DMS53 (cell line): ENCODE data around the gene NEUROD1.

ENCODE experiments used
- DNase-seq: peaks from one replicate; lab custom pipeline; 2025; lab: John Stamatoyannopoulos, UW

Gene NEUROD1

DNA sequence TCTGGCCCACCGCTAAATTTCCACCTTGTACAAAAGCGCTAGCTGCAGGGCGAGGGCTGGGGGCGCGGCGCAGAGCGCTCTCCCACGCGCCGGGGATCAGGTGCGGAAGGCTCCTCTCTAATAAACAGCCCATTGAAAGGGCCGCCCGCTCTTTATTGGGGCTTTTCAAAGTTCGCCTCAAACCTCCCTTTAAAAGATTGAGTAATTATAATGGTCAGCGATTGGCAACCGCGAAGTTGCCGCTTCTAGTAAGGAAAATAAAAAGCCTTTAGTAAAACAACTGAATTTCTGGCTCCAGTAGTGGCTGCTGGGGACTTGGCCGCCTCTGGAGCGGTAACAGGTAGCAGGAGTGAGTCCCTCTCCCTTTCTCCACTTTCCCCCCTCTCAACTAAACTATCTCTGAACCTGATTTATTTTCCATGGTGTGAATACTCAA, 755 bp downstream of the NEUROD1 start:
- DNase-seq, result peak; percentile 82

DNA sequence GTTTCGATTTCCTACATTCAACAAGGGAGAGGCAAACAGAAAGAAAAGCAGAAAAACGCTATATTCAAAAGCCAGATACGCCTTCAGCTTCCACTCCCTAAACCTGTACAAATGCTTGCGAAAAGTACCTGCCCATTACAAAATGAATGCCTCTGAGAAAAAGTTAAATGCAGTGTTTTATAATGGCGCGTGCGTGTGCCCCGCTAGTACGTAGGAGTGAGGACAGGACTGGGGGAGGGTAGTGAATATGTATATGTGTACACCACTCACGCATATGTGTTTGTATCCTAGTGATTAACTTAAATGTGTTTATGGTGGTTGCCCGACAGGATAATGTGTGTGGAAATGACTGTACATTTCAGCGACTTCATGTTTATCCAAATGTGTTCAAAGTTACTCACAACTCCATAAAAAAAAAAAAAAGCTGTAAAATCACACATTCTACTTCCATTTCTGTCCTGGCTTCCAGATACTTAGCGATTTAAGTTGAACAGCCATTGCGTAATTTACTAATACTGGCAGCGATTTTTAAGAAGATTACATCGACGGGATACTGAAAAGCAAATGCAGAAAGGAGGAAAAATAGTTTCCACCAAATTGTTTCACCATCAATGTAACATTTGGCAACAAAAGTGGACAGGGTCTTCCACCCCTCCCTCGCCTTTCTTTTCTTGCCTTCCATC, 1.3 kb downstream of the NEUROD1 start:
- DNase-seq, result peak; percentile 83

DNA sequence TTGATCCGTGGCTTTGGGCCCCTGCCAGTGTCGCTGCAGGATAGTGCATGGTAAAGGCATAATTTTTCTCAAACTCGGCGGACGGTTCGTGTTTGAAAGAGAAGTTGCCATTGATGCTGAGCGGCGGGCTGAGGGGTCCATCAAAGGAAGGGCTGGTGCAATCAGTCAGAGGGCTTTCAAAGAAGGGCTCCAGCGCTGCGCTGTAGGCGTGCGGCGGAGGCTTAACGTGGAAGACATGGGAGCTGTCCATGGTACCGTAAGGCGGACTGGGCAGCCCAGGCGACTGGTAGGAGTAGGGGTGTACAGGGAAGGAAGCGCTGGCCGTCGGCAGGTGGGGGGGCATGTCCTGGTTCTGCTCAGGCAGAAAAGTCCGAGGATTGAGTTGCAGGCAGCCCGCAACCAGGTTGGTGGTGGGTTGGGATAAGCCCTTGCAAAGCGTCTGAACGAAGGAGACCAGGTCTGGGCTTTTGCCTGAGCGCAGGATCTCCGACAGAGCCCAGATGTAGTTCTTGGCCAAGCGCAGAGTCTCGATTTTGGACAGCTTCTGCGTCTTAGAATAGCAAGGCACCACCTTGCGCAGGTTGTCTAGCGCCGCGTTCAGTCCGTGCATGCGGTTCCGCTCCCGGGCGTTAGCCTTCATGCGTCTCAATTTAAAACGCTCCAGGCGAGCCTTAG, 2.3 kb downstream of the NEUROD1 start:
- DNase-seq, result peak; percentile 95

DNA sequence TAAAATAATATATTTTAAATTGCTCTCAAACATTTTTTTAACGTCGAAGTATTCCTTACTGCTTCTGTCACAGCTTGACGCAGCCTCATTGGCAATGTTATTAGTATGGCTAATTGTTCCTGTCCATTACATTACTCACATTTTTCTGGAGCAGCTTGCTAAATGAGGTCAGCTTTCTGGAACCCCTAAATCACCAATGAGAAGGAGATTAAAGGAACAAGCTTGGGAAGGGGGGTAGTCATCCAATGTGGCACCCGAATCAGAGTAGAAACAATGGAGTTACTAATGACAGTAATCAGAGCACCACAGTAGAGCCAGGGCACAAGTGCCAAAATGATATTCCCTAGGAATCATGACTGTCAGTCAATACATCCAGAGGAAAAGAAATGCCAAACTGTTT, 5.1 kb downstream of the NEUROD1 start:
- DNase-seq, result peak; percentile 38

DNA sequence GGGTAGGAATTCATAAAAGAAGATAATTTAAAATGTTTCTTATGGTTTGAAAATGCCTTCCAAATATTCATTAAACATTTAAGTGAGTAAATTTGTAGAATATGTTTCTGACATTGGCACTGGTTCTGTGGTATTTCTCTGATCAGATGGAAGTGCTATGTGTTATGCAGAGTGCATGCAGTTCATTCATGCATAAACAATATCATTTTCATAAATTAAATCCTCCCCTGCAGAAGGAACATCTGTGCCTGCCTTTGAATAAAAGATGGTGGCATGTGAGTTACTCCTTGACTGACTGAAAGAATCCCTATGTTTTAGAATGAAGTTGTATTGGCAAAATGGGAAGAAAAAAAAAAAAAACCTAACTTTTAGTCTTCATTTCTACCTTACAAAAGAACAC, 5.9 kb downstream of the NEUROD1 start:
- DNase-seq, result peak; percentile 34

DNA sequence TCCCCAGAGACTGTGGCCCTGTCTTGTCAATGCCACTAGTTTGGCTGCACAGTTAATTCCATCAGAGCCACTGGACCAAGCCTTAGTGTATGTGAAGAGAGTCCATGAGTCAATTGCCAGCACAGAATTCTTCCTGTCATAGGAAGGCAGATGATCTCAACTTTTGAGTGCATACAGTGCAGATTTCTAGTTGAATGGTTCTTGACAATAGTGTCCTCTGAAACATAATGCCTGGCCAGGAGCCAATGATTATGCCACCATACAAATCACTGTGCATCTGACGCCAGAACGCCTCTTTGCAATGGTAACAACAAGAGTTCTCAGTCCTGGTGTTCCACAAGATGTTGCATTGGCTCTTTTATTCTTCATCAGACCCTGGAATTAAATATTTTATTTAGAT, 7.1 kb downstream of the NEUROD1 start:
- DNase-seq, result peak; percentile 99

DNA sequence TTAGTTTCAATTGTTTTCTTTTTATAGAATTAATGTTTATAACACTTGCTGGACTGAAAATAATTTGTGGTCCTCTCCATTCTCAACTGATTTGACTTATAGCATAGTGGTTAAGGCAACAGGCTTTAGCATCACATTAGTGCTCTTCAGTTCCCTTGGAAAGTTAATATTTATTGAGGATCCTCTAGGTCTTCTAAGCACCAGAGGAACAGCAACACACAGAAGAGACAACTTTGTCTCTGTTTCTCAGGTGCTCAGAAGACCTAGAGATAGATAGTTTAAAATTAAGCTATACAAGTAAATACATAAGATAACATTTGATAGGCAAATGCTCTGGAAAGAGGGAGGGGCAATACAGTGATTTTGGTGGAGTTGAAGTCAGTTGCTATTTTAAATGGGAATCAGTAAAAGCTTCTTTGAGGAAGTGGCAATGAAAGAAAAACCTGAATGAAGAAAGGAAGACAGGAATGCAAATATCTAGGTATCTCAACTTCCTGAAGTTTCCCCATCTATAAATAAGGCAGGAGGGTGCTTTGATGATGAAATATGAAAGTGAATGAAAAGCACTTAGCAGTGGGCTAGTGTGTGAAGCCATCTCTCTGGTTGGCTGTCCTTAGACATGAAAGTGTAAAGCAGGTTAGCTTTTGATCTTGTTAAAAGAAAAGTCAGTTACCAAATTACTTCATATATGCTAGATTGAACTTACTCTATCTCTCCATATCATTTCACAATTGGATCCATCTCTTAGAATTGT, 7.9 kb downstream of the NEUROD1 start:
- DNase-seq, result peak; percentile 55

DNA sequence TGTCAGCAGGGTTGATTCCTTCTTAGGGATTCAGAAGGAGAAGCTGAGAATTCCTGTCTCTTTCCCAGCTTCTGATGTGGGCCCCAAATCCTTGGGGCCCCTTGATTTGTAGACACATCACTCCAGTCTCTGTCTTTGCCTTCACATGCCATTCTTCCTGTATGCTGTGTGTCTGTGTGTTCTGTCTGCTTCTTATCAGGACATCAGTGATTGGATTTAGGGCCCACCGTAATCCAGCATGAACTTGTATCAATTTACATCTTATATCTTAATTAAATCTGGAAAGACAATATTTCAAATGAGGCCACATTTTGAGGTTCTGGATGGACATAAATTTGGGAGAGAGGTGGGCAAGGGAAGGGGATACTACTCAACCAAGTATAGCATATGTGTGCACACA, 9.7 kb downstream of the NEUROD1 start:
- DNase-seq, result peak; percentile 23

DNA sequence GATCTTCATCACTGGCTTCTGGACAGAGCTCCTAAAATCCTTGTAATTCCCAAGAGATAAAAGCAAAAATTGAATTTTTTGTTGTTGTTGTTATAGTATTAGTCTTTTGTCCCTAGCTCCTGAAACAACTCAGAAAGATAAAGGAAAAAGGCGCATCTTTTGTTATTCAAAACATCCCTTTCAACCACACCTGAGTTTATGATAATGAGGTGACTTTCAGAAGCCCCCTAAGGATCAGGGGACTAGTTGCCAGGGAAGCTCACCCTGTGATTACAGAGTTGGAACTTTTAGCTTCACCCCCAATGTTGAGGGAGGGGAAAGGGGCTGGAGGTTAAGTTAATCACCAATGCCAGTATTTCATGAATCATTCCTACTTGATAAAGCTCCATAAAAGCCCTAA, 13.1 kb downstream of the NEUROD1 start:
- DNase-seq, result no peak

DNA sequence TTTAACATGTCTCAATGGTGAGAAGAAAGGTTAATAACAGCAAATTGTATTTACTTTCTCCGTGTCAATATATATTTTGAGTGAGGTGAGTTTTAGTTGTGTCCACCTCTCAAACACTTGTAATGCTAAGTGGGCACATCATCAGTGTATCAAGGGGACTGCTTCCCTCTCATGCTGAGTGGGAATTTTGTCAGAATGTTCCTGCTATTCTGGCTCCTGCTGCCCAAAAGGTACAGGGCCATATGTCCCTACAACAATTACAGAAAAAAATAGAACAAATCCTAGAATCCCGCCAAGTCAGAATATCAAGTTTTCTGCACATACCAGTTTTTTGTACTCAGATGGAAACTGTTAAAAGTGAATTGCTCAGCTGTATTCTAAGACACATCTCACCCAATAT, 18.0 kb downstream of the NEUROD1 start:
- peak; percentile 91 for DNase-seq

DNA sequence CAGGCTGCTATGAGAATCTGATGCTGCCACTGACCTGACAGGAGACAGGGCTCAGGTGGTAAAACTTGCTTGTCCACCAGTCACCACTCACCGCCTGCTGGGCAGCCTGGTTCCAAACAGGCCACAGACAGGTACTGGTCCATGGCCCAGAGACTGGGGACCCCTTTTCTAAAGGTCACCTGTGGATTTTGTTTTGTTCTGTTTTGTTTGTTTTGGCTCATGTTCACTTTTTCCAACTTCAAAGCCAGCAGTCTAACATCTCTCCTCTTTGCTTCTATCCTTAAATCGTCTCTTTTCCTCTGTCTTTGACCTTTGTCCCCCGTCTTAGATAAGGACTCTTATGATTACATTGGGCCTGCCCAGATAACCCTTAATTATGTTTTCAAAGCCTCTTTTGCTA, 20.1 kb downstream of the NEUROD1 start:
- peak; percentile 87 for DNase-seq

DNA sequence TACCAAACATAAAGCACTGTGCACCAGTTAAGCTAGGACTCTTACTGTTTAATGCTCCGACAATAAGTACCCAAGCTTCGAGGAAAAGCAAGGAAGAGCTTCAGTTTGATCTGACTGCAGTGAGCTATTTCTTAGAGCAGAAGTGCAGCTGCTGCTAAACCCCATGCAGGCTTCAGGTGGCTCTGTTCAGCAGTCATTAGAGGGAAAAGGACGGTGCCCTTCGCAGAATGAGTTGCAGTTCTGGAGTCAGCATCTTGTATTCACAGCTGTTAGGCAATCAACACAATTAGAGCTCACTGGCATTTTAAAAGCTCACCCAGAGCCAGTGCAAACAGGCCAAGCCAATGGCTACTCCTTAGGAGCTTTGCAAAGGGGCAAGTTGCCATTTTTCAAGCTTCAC, 21.9 kb downstream of the NEUROD1 start:
- DNase-seq, result peak; percentile 45

DNA sequence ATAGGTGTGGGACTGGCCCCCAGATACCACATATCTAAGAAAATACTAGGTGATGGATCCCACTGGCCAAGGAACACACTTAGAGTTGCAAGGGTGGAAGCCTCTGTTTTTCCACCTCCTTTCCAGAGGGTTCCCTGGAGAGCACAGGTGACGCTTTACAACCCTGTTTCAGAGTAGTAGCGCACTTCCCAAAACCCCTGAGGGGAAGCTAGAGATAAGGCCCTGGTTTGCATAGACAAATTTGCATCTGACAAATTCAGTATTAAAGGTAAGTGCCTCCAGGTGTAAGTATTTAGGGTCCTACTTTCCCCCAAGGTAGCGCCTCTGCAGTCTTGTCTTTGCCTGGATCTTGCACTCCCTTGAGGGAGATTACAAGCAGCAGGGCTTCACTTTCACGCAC, 22.9 kb downstream of the NEUROD1 start:
- DNase-seq, result peak; percentile 53

DNA sequence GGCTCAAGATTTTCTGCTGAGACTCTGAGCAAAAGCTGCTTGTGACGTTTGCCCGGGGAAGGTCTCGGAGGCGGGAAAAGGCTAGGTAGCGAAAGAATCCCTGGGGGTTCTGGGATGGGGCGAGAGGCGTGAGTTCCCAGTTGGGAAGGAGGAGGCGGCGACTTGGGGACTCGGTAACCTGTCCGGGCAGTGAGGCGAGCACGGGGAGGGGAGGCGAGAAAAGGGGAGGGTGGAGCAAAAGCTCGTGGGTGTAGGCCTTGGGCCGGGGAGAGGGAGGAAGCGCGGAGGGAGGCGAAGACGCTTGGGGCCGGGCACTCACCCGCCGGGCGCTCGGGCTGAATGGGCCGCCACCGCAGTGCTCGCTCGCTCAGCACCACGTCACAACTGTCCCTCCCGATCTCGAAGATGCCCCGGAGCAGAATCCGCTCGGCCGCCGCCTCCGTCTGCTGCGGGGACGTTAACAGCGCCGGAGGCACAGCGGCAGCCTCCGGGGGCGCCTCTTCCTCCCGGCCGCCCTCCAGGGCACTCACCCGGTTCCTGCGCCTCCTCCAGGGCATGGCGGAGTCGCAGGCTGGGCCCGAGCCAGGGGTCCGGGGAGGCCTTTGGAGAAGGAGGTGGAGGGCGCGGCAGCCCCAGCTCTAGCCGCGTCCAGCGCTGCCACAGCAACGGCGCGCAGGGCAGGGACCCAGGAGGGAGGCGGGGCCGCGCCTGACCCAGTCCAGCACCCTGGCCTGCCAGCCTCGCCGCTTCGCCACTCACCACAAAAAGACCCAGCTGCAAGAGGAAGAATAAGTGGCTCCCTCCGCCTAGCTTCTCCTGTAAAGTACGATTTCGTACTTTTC, 23.6 kb downstream of the NEUROD1 start, which contains the start of gene CERKL:
CERKL (minus strand) TSS at position 656 of the 842 bp plus-strand sequence; CDS start at position 557, 99 bp downstream.
- peak; percentile 95 for DNase-seq

DNA sequence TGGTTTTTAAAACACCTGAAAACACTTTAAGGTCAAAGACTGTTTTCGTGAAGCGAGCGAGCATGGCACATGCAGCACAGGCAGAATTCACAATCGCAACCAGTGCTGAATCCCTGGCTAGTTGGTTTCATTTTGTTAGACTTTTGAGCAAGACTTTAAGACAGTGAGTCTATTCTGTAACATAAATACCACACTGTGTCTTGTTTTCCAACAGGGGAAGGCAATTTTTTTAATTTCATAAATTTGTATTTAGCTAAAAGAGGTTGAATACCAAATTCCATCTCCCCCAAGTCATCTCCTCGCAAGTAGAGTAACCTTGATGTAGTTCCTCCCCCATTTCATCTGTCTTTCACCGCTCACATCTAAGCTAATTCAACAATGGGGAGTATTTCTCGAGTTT, 24.8 kb downstream of the NEUROD1 start:
- DNase-seq, result peak; percentile 36

DNA sequence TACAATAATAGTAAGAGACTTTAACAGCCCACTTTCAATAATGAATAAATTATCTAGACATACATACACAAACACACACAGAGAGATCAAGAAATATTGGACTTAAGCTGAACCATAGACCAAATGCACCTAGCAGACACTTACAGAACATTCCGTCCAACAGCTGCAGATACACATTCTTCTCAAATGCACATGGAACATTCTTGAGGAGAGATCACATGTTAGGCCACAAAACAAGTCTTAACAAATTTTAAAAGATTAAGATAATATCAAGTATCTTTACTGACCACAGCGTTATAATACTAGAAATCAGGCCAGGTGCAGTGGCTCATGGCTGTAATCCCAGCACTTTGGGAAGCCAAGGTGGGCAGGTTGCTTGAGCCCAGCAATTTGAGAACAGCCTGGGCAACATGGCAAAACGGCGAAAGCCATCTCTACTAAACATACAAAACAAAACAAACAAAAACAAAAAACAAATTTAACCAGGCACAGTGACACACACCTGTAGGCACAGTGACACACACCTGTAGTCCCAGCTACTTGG, 30.8 kb downstream of the NEUROD1 start:
- no peak for DNase-seq

DNA sequence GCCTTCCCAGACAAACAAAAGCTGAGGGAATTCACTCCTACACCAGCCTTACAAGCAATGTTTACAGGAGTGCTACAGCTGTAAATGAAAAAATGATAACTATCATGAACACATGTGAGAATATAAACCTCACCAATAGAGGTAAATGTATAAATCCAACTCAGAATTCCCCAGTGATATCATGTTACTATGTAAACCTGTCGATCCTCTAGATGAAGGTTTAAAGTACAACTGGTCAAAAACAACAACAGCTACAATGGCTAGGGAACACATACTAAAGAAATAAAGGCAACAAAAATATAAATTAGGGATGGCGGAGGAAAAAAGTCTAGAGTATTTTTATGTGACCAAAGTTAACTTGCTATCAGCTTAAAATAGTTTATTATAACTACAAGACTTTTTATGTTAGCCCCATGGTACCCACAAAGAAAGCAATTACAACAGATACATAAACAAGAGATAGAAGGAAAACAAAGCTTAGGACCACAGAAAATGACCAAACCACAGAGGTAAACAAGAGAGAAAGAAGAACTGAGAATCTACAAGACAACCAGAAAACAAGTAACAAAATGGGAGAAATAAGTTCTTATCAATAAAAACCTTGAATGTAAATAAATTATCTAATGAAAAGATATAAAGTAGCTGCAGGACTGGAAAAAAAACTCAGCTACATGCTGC, 31.7 kb downstream of the NEUROD1 start:
- peak; percentile 83 for DNase-seq

DNA sequence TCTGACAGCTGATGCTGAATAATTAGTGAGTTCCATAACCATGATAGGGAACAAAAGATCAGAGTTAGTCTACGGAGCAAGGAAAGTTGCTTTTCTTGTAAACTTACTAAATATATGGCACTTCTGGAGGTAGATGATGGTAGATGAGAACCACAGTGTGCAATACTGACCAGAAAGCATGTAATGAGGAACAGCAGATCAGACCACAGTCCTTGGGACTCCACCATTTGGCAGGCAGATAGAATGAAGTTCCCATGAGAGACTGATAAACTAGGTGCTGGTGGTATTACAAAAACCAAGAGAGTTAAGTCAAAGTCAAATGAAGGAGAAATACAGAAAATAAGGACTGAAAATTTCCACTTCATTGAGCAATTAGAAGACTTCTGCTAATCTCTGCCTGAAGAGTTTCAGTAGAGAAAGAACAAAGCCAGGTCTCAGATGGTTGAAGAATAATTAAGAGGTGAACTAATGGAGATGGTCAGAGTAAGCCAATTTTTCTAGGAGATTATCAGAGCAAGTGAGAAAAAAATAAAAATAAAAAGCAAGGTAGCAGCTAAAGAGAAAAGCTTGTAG, 33.8 kb downstream of the NEUROD1 start:
- DNase-seq, result no peak

DNA sequence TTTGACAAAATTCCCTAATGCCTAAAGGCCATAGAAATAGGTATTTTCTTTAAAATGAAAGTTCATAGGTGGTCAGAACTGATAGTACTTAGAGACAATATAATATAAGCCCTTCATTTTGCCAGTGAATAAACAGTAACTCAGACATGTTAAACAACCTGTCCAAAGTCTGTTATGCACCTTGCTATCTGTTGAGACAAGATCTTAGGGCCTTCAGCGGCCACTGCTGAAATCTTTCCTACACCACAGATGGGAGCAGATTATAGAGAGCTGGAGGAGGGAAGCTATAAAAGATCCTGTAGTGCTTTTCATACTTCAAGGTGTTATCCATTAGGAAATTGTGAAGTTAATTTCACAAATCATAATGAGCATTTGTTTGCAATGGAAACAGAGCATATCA, 37.2 kb downstream of the NEUROD1 start:
- DNase-seq, result no peak

DNA sequence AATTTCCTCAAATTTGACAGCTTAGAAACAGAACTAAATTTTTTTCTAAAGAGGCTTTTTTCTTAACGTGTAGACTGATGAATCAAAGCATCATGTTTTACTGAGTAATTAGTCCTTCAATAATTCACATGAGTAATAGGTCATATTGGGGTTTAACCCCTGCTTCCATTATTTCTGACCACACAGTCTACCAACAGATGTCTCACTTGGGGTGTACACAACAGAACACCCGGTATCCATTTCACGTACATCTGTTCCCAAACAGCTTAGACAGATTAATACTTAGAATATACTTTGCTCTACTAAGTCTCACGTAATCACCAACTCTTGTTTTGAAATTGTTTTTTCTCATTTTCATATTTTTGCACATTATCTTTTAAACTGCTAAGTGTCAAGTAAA, 38.2 kb downstream of the NEUROD1 start:
- DNase-seq, result no peak

DNA sequence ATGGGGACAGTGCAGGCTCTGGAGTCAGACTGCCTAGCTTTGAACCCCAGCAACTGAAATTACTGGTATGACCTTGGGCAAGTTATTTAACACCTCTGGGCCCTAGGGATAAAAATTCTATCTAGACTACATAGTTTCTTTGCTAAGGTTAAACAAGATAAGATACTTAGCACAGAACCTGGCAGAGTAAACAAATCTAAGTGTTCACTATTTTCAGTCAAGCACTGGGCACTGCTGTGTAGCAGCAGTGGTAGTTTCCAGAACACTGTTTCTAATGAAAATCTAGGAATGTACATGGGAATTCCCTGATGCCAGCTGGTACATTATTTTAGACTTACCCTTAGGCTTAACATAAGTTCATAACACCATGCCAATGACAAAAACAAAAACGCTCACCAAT, 40.6 kb downstream of the NEUROD1 start:
- no peak for DNase-seq
